ENCODE measurements around the gene EFNA3. TPM values are rescaled to one million over a fixed set of nuclear protein-coding genes. Genes with fewer than 3 reads are reported as not detected.

Gene EFNA3
- total and polyA plus RNA-seq, 2 of the 4 experiments (the other 2 are of a cell fraction): 0.72 to 1.6 TPM

DNA sequence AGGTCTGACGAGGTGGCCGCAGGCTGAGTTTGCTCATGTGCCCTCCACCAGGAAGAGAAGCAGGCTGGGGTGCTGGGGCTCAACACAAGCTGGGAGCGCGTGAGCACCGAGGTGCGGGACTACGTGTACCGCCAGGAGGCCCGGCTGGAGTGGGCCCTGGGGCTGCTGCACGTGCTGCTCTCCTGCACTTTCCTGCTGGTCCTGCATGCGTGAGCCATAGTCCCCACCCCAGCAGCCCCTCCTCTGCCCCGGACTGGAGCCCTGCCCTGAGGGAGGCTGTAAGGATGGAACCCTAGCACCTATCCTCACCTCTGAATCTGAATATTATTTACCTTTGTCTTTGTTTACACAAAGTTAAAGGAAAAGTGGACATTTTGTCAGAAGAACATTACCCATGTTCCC lies 35.3 kb upstream of the EFNA3 start:
- Histone ChIP-seq H4K91ac (ENCODE audit: insufficient read depth, low read depth, low read length) (no peak overlapping the region), H2BK20ac (ENCODE audit: low read depth, low read length) (no peak overlapping the region), H3K9ac (ENCODE audit: low read depth, low read length) (no peak overlapping the region), H2BK120ac (ENCODE audit: low read depth, low read length) (no peak overlapping the region), H3K4ac (ENCODE audit: low read depth, low read length) (no peak overlapping the region), H3K18ac (ENCODE audit: low read depth, low read length) (no peak overlapping the region), H2AFZ (replicated peaks; ENCODE audit: low read length, poor library complexity) (no peak overlapping the region), H2BK15ac (ENCODE audit: low read depth, low read length) (no peak overlapping the region), H3K9me1 (ENCODE audit: insufficient read depth, low read length) (peaks cover 8% of the 10 kb centered on the region), H3K79me1 (ENCODE audit: low read depth in 1 of 2, low read length in 2 of 2) (no peaks in the 10 kb centered on the region), H3K56ac (ENCODE audit: extremely low read depth, insufficient read depth, low read length) (no peak overlapping the region), H3K27me3 (ENCODE audit: control insufficient read depth, insufficient read depth, low read length) (peaks cover 21% of the 10 kb centered on the region), H4K20me1 (ENCODE audit: insufficient read depth, low read length) (no peaks in the 10 kb centered on the region; the same call in 1 of the 2 replicates), H3K9me3 (ENCODE audit: control insufficient read depth, insufficient read depth, low read length) (no peaks in the 10 kb centered on the region), H3K4me2 (ENCODE audit: low read depth, low read length) (no peak overlapping the region), H2AK9ac (replicated peaks; ENCODE audit: low read depth, low read length, poor library complexity) (no peak overlapping the region), H2AK5ac (ENCODE audit: low read depth, low read length) (no peak overlapping the region), H3K14ac (replicated peaks; ENCODE audit: low read depth, low read length) (no peak overlapping the region), H3K27ac (ENCODE audit: insufficient read depth, low read length) (no peak overlapping the region), H4K8ac (ENCODE audit: low read depth in 2 of 2, low read length in 2 of 2) (no peak overlapping the region), H3K4me1 (ENCODE audit: control insufficient read depth, insufficient read depth, low read length) (peaks cover 7% of the 10 kb centered on the region), H2BK5ac (ENCODE audit: low read depth, low read length, poor library complexity, severe bottlenecking) (no peak overlapping the region), H3K36me3 (ENCODE audit: control insufficient read depth, insufficient read depth, low read length) (no peaks in the 10 kb centered on the region), H3K23ac (ENCODE audit: low read depth, low read length) (no peak overlapping the region), H3K4me3 (ENCODE audit: insufficient read depth, low read depth, low read length) (no peak overlapping the region), H4K5ac (ENCODE audit: low read depth, low read length) (no peak overlapping the region)
- no TSS peak for BruUV-seq (replicated peaks)
- intact Hi-C loops (cut with micrococcal nuclease): no loop called here
- WGBS, 2 experiments (ENCODE audit: extremely low coverage in 2 of 2, insufficient read length in 1 of 2): 60% methylated on average over 2 of the region's 12 CpGs; no CpG with 5 or more reads in 1 of the 2 experiments
- no peak for DNase-seq
- CTCF ChIA-PET: interaction anchor here (1.4 to 2.4 kb wide), 3 partner anchors 16 to 42 kb away, joined by 7 to 12 read pairs (median 9); no protein-coding TSS in a partner anchor
- TF ChIP-seq FOS (IDR thresholded peaks at IDR 0.05; ENCODE audit: low read depth, low read length): no peak
- TF ChIP-seq NFE2L2 (IDR thresholded peaks at IDR 0.05; ENCODE audit: low read depth, low read length): no peak
- no peak for TF ChIP-seq CHD1 (IDR thresholded peaks at IDR 0.05; ENCODE audit: low read depth, low read length)
- no peak for TF ChIP-seq BHLHE40 (IDR thresholded peaks at IDR 0.05; ENCODE audit: low read depth, low read length)
- no peak for TF ChIP-seq CTCF (conservative IDR thresholded peaks at IDR 0.05; ENCODE audit: low read depth, low read length)
- TF ChIP-seq ELK1 (IDR thresholded peaks at IDR 0.05; ENCODE audit: borderline replicate concordance, low read depth, low read length): no peak
- TF ChIP-seq, protein P1, sequence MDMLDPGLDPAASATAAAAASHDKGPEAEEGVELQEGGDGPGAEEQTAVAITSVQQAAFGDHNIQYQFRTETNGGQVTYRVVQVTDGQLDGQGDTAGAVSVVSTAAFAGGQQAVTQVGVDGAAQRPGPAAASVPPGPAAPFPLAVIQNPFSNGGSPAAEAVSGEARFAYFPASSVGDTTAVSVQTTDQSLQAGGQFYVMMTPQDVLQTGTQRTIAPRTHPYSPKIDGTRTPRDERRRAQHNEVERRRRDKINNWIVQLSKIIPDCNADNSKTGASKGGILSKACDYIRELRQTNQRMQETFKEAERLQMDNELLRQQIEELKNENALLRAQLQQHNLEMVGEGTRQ (IDR thresholded peaks at IDR 0.05; ENCODE audit: low read depth, low read length): no peak
- no peak for TF ChIP-seq POLR2A (IDR thresholded peaks at IDR 0.05; ENCODE audit: low read depth, low read length)
- TF ChIP-seq MXI1 (IDR thresholded peaks at IDR 0.05; ENCODE audit: borderline replicate concordance, low read depth, low read length): no peak
- no peak for TF ChIP-seq MAFK (IDR thresholded peaks at IDR 0.05; ENCODE audit: low read depth, low read length)
- TF ChIP-seq CEBPB (IDR thresholded peaks at IDR 0.05; ENCODE audit: low read depth, low read length): no peak
- POLR2A ChIA-PET (ENCODE audit: unreplicated experiment): no interaction called here
- in situ Hi-C loops (cut with MboI; ENCODE audit: low sequenced_read_pairs): no loop called here
- no peak for ATAC-seq (ENCODE audit: low read depth)
- dilution Hi-C loops (cut with HindIII; ENCODE audit: low sequenced_read_pairs, unreplicated experiment): no loop called here
